ENCODE data around the gene ASTN2.

DNA sequence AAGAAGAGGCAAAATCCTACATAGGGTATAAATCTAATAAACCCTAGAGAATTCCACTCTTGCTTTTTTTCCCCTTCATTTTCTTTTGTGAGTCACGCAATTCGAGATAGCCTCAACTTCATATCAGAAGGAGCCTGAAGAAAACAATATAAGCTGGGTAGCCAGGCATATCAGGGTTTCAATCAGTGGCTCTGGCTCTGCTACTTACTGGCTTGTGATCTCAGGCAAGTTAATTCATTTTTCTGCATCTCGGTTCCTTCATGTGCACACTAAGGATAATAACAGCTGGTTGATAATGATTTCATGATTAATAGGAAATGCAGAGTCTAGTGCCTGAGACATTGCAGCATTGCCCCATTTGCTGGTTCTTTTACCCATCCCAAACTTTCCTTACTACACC, 46.5 kb upstream of the ASTN2 start:
- TF ChIP-seq GABPA (IDR thresholded peaks at IDR 0.05 in 1 of 2, conservative IDR thresholded peaks at IDR 0.05 in 1 of 2) (no peak), YY1 (IDR thresholded peaks at IDR 0.05) (no peak), RAD21 (IDR thresholded peaks at IDR 0.05) (no peak), HNF4A (conservative IDR thresholded peaks at IDR 0.05) (no peak), JUND (IDR thresholded peaks at IDR 0.05) (no peak), FOXA1 (IDR thresholded peaks at IDR 0.05) (no peak), SP1 (IDR thresholded peaks at IDR 0.05) (no peak)
- TF ChIP-seq, protein P1, sequence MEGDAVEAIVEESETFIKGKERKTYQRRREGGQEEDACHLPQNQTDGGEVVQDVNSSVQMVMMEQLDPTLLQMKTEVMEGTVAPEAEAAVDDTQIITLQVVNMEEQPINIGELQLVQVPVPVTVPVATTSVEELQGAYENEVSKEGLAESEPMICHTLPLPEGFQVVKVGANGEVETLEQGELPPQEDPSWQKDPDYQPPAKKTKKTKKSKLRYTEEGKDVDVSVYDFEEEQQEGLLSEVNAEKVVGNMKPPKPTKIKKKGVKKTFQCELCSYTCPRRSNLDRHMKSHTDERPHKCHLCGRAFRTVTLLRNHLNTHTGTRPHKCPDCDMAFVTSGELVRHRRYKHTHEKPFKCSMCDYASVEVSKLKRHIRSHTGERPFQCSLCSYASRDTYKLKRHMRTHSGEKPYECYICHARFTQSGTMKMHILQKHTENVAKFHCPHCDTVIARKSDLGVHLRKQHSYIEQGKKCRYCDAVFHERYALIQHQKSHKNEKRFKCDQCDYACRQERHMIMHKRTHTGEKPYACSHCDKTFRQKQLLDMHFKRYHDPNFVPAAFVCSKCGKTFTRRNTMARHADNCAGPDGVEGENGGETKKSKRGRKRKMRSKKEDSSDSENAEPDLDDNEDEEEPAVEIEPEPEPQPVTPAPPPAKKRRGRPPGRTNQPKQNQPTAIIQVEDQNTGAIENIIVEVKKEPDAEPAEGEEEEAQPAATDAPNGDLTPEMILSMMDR (IDR thresholded peaks at IDR 0.05; ENCODE audit: low read depth, low read length, missing input control), result no peak

Data from liver (tissue), 3 donors.